Measurements from ENCODE around the gene SLC35F3.

GRCh38 chr1:234069760-234070159 is 165.3 kb downstream of the SLC35F3 start:
- TF ChIP-seq CTCF (IDR thresholded peaks at IDR 0.05 in 4 of 5, conservative IDR thresholded peaks at IDR 0.05 in 1 of 5) (no peak), POLR2A (IDR thresholded peaks at IDR 0.05) (no peak)
